Medulla oblongata (tissue), 1 donor: ENCODE results near the gene FBL.
"Not testable (repeated sequence)": the region's sequence is repeated elsewhere in the genome, so short reads cannot be mapped to it uniquely, and the experiment has no call there.

Experiments used
- DNase-seq: peaks from one replicate; pipeline ENCODE4 v3.0.0-alpha.2; 2015; ENCODE audit errors: extremely low spot score

Gene FBL

DNA sequence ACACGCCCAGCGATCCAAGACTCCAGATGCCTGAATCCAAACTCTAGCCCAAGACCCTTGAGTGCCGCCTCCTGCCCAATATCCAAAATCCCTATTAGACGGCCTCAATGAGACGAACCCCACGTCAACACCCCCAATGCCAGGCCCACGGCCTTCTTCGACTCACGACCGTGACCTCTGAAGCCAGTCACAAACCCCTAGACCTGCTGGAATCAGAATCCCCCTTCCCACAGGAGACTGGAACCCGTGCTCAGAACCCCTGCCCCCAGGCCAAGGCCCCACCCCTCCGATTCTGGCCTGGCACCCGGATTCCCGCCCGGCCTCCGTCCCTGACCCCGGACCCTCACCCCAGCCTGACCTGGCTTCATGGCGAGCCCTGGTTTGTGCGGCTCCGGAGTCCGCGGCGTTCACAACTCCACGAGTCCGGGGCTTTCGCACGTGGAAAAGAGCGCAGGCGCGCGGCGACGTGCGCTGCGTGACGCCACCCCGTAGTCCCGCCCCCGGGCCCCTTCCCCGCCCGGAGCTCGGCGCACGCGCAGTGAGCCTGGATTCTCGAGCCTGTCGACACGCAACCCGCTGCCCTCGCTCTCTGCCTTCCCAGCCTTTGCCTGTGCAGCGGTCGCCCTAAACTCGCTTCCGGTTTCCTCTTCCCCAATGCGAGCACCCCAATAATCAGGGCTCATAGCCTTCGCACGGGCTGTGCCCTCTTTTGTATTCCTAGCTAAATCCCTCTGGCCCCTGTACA is at the start of gene FBL:
TSS of gene FBL (minus strand) at position 447 of the 745 bp plus-strand sequence. CDS start at position 368, 79 bp downstream.
- peak; percentile 96 for DNase-seq

DNA sequence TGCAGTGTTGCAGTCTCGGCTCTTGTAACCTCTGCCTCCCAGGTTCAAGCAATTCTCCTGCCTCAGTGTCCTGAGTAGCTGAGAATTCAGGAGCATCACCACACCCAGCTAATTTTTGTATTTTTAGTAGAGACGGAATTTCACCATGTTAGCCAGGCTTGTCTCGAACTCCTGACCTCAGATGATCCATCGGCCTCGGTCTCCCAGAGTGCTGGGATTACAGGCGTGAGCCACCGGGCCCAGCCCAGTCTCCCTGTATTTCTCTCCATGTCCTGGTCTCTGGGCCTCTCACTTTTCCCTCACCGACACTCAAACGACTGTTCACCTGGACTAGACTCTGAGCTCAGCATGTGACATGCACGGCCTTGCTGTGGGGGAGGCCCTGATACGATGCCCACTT is 48.9 kb upstream of the FBL start:
- DNase-seq = not testable (repeated sequence)

DNA sequence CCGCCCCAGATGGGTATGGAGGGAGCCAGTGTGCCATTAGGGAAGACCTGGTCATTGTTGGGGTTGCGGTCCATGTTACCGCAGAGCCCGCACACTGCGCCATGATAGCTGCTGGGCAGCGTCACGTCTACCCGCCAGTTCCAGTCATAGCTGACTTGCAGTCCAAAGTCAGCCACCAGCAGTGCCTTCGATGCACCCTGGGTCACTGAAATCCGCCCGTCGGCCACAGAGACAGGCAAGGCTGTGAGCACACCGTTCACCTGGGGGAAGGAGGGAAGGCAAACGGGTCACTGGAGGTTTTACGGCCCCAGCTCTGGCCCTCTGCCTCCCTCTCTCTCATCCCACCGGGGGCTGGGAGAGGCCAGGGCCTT is 48.0 kb upstream of the FBL start:
- not testable (repeated sequence) for DNase-seq

DNA sequence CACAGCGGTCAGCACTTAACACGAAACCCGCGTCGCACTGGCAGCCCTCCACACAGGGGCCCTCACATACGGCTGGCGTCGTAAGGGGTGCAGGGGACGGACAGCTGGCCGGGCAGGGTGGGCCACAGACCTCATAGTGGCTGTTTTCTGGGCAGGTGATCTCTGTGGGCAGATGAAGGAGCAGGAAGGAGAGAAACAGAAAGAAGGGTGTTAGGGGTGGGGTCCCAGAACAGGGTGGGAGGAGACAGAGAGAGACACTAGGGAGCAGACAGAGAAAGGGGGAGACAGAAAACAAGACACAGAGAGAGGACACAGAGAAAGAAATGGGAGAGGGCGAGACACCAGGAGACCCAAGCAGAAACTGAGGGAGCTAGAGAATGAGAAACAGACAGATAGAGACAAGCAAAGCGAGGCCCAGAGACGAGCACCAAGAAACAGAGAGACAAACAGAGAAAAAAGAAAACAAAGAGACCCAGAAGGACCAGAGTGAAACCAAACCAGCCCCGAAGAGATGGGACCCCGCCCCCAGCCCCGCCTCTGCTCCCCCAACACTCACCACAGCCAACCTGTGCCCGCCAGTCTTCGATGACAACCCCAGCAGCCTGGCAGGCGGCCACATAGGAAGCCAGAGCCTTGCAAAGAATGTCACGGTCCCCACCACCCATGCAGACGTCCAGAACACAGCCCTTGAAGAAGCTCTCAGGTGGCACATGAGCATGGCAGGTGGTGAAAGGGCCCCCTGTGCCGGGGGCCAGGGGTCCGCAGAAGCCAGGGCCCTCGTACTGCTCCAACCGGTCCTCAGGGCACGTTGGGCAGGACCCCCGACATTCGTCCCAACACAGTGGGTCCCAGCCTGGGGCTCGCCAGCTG is 47.4 kb upstream of the FBL start:
- DNase-seq = not testable (repeated sequence)

DNA sequence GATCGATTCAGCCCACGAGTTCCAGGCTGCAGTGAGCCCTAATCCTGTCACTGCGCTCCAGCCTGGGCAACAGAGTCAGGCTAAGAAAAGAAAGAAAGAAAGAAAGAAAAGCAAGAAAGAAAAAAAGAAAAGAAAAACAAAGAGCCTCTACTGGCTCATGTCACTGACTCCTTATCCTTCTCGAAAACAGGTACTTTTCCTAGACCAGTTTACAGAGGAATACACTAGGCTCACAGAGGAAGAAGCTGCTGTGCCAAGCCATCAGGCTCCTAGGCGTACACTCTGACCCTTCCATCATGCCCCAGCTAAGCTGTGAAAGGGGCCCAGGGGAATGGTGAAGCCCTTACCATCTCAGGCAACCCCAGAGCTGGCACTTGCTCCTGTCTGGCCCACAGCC is 46.3 kb upstream of the FBL start:
- not testable (repeated sequence) for DNase-seq

DNA sequence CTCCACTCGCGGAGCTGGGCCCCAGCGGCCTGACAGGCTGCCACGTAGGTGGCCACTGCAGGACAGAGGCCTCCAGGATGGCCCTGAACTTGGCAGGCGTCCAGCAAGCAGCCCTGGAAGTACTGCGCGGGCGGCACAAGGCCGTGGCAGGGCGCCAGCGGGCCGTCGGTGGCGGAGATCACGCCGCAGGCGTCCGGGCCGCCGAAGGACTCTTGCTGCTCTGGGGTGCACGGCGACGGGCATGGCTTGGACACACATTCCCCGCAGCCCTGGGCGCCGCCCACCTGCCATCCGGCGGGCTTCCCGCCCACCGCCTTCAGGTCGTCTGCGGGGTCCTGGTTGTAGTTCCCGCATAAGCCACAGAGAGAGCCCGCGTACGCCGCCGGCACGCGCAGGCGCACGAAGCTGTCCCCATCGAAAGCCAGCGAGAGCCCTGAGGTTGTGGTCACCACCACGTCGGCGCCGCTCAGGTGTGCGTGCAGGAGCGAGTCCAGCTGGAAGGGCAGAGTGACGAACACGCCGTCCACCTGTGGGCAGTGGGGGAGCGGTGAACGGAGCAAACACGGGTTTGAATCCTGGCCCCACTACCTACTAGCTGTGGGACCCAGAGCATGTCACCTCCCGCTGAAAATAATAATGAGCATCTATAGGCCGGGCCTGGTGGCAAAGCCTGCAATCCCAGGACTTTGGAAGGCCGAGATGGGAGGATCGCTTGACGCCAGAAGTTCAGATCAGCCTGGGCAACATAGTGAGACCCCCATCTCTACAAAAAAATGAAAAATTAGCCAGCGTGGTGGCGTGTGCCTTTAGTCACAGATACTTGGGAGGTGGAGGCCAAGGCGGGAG is 45.7 kb upstream of the FBL start:
- DNase-seq = not testable (repeated sequence)

DNA sequence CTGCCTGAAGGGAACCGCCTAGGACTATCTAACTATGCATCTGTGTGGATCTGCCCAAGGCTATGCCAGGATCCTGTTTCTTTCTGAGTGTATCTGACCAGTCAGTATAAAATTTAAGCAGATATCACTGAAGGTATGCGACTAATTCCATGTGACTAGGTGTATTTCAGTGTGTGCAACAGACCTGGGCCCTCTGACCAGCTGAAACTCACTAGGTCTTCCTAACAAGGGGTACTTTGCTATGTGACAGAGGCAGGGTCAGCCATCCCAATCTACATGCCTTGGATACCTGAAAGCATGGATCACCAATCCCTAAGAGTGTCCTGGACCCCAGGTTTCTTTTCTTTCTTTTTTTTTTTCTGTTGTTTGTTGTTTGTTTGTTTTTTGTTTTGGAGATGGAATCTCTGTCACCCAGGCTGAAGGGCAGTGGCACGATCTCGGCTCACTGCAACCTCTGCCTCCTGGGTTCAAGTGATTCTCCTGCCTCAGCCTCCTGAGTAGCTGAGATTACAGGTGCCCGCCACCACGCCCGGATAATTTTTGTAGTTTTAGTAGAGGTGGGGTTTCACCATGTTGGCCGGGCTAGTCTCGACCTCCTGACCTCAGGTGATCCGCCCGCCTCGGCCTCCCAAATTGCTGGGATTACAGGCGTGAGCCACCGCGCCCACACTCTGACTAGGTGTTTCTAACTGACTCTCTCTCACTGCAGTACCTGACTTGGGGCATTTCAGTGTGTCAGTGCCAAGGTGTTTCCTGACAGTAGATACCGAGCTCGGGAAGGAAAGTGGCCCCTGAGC is 44.8 kb upstream of the FBL start:
- no peak for DNase-seq

DNA sequence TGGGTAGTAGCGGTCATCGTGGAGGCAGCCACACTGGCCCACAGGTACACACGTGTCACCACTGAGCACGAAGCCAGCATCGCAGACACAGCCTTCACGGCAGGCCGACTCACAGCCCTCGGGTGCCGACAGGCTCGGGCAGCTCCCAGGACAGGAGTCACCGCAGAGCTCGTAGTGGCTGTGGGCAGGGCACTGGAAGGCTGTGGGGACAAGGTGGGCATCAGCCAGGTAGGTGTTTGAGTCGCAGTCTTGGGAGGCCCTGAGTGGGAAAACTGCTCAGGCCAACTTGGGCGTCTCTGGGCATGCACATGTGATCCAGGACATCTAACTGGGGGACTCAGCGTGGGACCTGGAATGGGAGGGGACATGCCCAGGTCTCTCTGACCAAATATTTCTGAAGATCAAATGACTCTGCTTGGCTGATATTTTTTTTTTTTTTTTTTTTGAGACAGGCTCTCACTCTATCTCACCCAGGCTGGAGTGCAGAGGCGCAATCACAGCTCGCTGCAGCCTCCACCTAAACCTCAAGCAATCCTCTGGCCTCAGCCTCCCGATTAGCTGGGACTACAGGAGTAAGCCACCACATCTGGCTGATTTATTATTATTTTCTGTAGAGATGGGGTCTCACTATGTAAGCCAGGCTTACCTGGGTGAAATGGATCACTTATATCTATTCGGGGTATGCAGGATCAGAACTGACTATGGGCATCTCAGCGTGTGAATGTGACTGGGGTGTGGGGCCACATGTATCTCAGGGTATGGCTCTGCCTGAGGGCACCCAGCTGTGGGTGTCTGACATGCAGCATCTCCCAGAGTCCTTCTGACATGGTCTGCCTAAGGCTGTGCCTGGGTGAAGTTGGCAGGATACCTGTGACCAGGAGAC is 43.9 kb upstream of the FBL start:
- DNase-seq = not testable (repeated sequence)

DNA sequence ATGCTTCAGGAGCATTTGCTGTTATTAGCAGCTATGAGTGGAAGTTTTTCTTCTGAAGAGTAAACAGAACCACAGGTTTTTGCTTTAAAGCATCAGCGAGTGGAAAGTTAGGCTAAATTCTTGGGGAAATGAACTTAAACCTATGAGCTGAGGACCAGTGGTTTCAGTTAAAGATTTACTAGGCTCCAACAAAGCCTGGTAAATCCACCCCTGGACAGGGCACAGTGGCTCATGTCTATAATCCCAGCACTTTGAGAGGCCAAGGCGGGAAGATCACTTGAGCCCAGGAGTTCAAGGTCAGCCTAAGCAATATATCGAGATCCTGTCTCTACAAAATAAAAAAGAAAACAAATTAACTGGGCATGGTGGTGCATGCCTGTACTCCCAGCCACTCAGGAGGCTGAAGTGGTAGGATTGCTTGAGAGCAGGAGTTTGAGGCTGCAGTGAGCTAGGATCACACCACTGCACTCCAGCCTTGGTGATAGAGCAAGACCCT is 41.3 kb upstream of the FBL start:
- not testable (repeated sequence) for DNase-seq

DNA sequence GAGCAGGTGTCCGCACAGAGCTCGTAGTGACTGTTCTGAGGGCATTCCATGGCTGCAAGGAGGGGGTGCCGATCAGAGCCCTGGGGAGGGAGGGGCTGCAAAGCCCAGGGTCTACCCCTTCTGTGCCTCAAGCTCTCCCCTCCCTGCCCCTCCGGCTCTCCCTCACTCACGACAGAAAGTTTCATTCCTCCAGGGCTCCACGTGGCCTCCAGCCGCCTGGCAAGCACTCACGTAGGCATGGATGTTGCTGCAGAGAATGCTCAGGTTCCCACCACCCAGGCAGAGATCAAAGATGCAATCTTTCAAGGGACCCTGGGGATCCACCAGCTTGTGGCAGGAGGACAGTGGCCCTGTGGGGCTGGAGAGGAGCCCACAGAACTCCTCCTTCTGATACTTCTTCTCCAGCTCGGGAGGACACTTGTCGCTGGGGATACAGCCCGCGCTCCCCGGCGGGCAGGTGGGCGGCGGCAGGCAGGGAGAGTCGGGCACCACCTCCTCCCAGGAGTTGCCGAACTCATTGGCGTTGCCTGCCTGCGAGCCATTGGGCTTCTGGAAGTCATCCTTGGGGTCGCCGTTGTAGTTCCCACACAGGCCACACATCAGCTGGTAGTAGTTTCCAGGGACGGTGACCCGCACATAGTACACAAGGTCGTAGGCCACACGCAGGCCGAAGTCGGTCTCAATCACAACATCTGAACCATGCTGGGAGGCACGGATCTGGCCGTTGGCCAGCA is 39.8 kb upstream of the FBL start:
- not testable (repeated sequence) for DNase-seq

DNA sequence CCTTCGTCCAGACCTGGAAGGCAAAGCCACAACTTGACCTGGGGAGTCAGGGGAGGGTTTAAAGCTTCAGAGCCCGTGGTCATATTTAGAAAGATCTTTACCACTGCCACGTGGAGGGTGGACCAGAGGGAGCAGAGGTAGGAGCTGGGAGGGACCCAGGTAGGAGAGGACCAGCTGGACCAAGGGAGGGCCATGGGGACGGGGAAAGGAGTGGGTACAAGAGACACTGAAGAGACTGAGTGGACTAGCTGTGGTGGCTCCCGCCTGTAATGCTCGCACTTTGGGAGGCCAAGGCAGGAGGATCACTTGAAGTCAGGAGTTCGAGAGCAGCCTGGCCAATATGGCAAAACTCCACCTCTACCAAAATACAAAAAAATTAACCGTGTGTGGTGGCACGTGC is 38.5 kb upstream of the FBL start:
- DNase-seq = not testable (repeated sequence)

DNA sequence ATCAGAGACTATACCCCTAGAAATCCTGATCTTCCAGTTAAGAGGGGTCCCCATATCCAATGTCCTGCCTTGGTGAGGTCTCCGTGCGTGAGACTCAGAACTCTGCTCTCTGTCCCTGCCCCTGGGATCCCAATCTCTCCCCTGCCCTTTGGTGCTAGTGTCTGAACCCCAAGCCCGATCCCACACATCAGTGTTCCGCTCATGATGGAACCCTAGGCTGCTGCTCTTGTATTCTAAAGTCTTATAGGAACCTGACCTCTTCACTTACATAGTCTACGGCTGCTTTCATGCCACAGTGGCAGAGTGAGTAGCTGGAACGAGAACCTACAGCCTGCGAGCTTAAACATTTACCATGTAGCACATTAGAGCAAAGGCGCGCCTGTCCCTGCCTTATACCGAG is 36.5 kb upstream of the FBL start:
- DNase-seq = not testable (repeated sequence)

DNA sequence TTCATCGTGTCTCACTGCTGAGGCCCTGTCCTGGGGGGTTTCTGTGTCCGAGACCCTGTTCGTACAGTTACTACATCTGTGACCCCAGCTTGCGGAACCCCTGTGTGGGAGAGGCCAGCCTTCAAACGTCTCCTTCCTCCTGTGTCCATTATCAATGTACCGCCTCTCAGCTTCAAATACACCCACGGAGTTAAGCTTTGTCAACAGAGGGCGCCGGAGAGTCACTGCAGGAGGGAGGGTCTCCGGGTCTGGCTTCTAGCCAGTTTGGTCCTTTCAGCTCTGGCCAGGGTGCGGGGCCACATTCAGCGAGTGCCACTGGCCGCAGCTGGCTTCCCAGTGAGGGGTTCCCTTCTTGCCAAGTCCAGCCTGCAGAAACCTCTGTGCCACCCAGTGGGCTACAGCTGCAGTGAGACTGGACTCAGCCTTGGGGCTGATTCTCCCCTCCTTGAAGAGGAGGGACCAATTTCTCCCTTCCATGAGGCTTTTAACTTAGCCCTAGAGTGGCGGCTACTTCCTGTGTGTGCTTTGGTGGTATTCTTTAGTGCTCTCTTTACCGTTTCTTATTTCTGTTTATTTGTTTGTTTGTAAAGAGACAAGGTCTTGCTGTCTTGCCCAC is 35.4 kb upstream of the FBL start:
- peak; percentile 21 for DNase-seq

DNA sequence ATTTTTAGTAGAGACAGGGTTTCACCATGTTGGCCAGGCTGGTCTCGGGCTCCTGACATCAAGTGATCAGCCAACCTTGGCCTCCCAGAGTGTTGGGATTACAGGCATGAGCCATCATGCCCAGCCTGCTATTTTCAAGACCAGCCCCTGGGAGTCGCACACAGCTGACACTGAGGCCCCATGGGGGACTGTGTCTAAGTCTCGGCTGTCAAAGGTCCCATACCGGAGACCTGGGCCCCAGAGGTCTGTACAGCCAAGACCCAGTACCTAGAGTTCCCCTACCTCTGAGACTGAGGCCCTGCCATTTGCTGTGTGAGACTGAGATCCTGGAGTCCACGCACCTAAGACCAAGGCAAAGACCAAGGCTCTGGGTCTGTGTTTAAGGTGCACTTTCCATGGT is 34.1 kb upstream of the FBL start:
- DNase-seq = not testable (repeated sequence)

DNA sequence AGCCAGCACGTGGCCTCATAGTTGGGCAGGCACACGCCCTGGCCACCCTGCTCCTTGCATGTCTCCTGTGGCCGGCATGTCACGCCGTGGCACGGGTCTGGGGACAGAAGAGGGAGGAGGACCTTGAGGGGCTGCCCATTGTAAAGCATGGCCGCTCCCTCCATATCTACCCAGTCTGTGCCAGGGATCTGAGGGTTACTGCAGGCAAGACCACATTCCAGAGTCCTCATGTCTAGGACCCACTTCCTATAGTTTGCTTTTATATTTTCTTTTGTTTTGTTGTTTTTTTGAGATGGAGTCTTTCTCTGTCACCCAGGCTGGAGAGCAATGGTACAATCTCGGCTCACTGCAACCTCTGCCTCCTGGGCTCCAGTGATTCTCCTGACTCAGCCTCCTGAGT is 33.6 kb upstream of the FBL start:
- not testable (repeated sequence) for DNase-seq

DNA sequence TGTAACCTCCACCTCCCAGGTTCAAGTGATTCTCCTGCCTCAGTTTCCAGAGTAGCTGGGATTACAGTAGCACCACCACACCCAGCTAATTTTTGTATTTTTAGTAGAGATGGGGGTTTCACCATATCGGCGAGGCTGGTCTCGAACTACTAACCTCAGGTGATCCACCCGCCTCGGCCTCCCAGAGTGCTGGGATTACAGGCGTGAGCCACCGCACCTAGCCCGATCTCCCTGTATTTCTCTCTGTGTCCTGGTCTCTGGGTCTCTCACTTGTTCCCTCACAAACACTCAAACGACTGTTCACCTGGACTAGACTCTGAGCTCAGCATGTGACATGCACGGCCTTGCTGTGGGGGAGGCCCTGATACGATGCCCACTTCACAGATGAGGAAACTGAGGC is 32.7 kb upstream of the FBL start:
- DNase-seq = not testable (repeated sequence)

DNA sequence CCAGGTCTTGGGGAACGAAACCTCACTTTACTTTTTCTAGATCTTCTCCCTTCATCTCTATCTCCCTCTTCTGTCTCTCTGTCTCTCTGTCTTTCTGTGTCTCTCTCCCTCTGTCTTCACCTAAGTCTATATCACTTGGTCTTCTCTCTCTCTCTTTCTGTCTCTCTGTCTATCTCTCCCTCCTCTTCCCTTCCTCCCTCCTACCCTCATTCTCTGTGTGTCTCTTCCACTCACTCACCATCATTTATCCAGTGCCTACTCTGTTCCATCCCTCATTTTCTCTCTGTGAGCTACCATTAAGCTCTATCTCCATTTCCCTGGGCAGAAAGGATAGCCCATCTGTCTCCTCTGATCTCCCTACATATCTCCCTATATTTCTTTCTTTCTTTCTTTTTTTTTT is 32.2 kb upstream of the FBL start:
- DNase-seq = no peak

DNA sequence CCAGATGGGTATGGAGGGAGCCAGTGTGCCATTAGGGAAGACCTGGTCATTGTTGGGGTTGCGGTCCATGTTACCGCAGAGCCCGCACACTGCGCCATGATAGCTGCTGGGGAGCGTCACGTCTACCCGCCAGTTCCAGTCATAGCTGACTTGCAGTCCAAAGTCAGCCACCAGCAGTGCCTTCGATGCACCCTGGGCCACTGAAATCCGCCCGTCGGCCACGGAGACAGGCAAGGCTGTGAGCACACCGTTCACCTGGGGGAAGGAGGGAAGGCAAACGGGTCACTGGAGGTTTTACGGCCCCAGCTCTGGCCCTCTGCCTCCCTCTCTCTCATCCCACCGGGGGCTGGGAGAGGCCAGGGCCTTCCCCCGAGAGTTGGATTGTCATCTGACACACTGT is 31.8 kb upstream of the FBL start:
- DNase-seq = not testable (repeated sequence)

DNA sequence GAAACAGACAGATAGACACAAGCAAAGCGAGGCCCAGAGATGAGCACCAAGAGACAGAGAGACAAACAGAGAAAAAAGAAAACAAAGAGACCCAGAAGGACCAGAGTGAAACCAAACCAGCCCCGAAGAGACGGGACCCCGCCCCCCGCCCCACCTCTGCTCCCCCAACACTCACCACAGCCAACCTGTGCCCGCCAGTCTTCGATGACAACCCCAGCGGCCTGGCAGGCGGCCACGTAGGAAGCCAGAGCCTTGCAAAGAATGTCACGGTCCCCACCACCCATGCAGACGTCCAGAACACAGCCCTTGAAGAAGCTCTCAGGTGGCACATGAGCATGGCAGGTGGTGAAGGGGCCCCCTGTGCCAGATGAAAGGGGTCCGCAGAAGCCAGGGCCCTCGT is 31.3 kb upstream of the FBL start:
- not testable (repeated sequence) for DNase-seq
